ENCODE data around the gene SLTM.
A peak's percentile ranks its signal among the peaks of the same experiment; 100 is the strongest.
"Not testable (repeated sequence)": the region's sequence is repeated elsewhere in the genome, so short reads cannot be mapped to it uniquely, and the experiment has no call there.

The SLTM gene

GRCh38 chr15:58933281-58934113 lies at the start of gene SLTM:
Gene SLTM, minus strand, starts transcription at chr15:58933679. Its CDS starts 114 bp downstream, at chr15:58933565.
- DNase-seq (ENCODE audit: low spot score): peak; percentile 94

DNA sequence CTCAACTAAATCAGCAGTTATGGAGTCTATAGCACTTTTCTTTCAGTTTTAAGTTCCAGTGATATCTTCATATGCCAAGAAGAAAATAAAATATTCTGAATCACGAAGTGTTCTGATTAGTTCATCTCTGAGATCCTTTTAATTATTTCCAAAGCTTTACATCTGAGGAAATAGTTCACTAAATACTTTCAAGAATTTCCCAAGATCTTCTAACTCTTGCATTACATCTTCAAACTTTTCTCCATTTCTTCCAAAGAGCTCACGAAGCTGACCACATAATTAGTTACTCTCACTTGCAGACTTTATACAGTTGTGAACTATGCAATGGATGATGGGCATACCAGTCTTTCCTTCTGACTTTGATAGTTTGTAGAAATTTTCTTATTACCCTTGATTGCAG lies 49.8 kb upstream of the SLTM start:
- DNase-seq (ENCODE audit: low spot score): no peak

DNA sequence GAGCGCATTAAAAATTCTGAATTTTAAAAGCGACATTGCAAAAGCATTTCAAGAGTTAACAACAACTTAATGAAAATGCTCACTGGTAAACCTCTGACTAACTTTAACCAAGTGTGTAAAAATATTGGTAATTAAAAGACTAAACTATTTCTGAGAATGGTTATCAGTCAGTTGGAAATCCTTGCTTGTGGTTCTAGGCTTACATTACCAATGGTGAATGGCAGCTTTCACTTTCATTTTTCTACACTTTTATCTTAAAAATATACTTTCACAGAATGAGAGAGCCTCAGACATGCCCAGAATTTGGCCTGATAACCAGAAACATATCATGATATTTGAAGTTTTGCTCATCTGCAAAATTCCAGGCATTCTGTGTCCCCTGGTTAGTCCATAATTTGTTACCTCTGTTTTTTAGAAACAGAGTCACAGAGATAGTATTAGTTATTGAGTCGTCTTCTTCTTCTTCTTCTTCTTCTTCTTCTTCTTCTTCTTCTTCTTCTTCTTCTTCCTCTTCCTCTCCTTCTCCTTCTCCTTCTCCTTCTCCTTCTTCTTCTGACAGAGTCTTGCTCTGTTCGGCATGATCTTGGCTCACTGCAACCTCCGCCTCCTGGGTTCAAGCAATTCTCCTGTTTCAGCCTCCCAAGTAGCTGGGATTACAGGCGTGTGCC lies 48.5 kb upstream of the SLTM start:
- no peak for DNase-seq (ENCODE audit: low spot score)

GRCh38 chr15:58980351-58980939 lies 47.0 kb upstream of the SLTM start:
- peak; percentile 10 for DNase-seq (ENCODE audit: low spot score)

DNA sequence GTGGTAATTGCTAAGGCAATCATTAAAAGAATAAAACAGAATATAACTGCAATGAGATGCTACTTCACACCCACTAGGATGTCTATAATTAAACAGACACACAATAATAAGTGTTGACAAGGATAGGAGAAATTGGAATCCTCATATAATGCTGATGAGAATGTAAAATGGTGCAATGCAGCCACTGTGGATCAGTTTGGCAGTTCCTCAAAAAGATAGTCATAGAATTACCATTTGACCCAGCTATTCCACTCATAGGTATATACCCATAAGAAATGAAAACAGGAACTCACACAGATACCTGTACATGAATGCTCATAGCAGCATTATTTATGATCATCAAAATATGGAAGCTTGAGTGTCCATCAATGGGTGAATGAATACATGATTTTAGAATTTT lies 44.4 kb upstream of the SLTM start:
- no peak for DNase-seq (ENCODE audit: low spot score)

- DNase-seq (ENCODE audit: low spot score): no peak
Observed at GRCh38 chr15:58967479-58967878, 34.0 kb upstream of the SLTM start.

DNA sequence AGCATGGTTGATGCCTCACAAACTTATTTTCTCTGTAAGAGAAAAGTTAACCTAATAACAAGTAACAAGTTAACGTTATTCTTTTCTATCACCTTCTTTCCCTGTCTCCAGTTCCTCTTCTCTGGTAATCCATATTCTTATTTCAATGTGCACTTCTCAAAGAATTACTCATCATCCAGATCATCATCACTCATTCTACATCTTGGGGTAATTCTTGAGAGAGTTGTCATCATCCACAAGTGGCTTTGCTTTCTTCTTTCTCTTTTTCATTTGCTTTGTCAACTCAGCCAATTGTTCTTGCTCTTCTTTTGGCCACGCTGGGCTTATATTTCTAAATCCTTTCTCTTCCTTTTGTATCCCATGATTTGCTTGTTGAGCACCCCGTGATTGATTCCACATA lies 33.2 kb upstream of the SLTM start:
- no peak for DNase-seq (ENCODE audit: low spot score)

DNA sequence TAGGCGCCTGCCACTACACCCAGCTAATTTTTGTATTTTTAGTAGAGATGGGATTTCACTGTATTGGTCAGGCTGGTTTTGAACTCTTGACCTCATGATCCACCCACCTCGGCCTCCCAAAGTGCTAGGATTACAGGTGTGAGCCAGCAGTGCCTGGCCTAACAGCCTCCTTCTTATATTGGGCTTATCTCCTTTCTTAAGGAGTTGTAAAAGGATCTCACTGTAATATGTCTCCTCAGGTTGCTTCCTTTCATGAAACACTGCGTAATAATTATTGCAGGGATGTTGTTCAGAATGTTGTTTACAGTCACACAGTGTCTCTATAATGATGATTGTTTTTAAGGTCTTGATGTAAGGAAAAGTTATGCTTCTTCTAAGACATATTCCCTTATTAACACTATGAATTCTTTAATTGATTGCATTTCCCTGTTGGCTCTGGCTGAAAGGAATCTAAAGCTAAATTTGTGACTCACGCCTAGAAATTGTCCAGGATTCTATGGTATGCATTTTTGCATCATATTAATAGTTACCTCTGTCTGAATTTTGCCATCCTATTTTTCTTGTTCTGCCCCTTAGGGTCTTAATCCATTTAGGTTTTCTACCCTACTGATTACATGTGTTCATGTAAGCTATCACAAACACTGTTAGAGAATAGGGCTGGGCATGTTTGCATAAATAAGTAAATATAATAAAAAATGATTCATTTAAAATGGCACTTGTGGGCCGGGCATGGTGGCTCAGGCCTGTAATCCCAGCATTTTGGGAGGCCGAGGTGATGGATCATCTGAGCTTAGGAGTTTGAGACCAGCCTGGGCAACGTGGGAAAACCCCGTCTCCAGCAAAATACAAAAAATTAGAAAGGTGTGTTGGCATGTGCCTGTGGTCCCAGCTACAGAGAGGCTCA lies 29.4 kb upstream of the SLTM start:
- no peak for DNase-seq (ENCODE audit: low spot score)

- DNase-seq (ENCODE audit: low spot score): no peak
Observed at GRCh38 chr15:58962136-58962535, 28.7 kb upstream of the SLTM start.

- no peak for DNase-seq (ENCODE audit: low spot score)
Observed at GRCh38 chr15:58958811-58959210, 25.3 kb upstream of the SLTM start.

- DNase-seq (ENCODE audit: low spot score): peak; percentile 71
Observed at GRCh38 chr15:58957101-58957973, 23.9 kb upstream of the SLTM start.

GRCh38 chr15:58952751-58953150 lies 19.3 kb upstream of the SLTM start:
- DNase-seq (ENCODE audit: low spot score): no peak

DNA sequence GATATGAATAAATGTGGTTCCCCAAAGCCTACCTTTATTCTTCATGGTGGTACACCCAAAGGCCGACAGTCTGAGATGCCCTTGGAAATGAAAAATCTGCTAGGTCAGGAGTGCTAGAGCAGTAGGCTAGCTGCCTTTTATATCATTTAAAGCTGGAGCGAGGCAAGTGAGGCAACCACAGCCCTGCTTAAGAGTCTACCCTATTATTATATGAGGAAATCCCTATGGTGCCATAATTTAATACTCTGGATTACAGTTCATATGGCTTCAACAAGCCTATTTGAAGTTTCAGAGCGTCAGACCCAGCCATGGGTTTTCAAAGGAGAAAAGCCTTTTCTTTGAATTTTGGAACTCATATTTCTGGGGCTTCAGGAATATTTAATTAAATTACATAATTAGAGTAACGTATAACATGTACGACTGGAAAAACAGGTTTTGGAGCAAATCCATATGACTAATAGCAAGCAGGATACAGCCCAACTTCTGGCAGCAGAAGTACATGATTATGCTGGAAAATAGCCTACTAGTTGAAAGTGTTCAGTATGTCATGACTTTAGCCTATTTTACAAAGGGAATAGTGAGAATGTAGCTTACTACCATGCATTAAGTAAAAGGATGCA lies 18.0 kb upstream of the SLTM start:
- DNase-seq (ENCODE audit: low spot score): no peak

DNA sequence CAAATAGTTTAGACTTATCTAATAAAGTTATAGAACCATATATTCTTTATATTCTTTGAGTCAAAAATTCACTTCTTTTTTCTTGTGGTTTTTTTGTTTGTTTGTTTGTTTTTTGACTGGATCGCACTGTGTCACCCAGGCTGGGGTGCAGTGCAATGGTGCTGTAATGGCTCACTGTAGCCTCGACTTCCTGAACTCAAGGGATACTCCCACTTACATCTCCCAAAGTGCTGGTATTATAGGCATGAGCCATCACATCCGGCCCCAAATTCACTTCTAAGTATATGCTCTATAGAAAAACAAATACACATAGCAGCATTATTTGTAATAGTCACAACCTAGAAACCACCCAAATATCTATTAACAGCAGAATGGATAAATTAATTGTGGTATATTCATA lies 13.7 kb upstream of the SLTM start:
- DNase-seq (ENCODE audit: low spot score): no peak

GRCh38 chr15:58934974-58935373 lies 1.5 kb upstream of the SLTM start:
- not testable (repeated sequence) for DNase-seq (ENCODE audit: low spot score)

DNA sequence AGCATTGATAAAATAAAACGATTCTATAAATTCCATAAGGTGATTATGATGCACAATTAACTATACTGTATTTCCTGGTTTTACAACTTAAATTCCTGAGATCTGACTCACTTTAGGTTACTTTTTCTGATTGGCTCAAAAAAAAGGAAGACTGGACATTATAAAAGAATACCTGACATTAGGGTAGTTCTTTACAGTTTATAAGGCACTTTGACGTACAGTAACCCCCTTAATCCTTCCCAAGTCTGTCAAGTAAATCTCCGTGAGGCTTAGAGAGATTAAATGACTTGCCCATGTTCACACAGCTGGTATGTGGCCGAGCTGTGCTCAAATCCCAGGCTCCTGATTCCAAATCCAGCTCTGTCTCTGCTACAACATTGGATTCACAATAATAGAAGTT lies 1.0 kb upstream of the SLTM start:
- DNase-seq (ENCODE audit: low spot score): no peak

DNA sequence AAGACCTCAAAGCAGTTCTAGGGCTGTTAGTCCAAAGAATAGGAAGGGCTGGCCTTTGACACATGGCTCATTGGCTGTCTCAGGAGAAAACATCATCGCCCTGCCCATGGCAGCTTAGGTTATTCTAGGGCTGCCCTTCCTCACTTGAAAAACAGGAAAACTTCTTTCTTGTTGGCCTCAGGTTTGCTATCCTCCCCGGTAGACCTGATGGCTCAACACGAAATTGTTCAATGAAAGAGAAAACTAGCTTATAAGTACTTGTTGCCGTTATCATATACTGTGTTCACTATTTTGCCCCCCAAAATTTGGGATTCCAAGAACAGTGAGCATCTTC lies 602 bp upstream of the SLTM start:
- no peak for DNase-seq (ENCODE audit: low spot score)

DNA sequence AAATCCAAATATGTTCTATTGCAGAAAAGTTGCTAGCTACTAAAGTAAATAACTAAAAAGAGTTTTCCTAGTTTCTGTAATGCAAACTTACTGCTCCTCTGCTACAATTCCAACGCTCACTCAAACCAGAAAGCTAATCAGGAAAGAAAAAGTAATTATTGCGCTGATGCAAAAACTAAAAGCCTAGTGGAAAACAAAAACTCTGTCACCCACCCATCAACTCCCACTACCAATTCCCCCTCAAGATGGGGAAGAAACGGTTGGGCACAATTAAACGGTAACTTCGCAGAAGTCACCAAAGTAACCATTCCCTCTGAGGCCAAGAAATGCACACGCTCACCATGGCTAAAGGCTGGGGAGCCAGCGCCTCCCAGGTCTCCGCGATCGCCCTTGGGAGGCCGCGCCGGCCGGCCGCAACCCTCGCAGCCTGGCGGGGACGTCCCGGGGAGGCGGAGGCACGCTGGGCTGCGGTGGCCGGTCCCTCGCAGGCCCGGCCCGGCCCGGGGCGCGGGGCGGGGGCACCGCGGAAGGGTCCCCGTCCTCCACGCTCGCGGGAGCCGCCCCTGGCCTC lies 684 bp downstream of the SLTM start:
- DNase-seq (ENCODE audit: low spot score): peak; percentile 48

DNA sequence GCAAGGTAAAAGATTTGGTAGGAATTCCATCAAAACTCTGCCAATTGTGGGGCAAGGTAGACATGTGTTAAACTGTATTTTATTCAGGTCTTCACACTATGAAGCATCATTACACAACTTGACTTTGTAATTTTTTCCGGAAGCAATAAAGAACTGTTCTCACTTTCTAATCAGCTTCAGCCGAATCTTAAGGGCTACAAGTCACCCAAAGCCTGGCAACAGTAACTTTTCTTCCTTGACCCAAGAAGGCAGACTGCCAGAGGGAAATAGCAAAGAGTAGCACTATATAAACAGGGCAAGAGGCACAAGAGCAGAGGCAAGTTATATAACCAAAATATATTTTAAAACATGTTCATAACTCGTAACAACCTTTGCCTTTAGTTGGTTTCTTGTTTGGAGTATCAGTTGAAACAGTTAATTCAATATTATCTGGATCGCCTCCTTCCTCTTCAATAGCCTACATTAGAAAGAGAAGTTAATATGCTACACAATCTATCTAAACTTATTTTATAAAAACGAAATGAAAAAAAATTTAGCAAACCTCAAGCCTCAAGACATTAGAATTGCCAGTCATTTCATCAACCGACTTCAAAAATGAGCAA lies 1.4 kb downstream of the SLTM start:
- DNase-seq (ENCODE audit: low spot score): no peak

DNA sequence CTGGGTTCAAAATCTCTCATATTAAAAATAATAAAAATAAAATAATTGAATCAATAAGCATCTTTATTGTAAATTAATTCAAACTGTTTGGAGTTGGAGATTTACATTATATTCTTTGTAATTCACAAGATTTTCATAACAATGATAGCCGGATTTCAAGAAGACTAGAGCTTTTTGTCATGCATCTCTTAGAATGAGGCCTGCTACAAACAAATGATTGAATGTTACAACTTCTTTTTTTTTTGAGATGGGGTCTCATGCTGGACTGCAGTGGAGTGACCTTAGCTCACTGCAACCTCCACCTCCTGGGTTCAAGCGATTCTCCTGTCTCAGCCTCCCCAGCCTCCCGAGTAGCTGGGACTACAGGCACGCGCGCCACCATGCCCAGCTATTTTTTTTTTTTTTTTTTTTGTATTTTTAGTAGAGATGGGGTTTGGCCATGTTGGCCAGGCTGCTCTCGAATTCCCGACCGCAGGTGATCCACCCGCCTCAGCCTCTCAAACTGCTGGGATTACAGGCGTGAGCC lies 3.5 kb downstream of the SLTM start:
- no peak for DNase-seq (ENCODE audit: low spot score)

Measured in iPS-NIHi11 (cell line).